Suprapubic skin (tissue), 3 donors: ENCODE measurements around the gene TNFRSF14.

Experiments used
- POLR2A ChIP-seq, 2 donors: fragments of 450-650 bp; IDR thresholded peaks; one replicate each; pipeline ENCODE4 v1.6.1; 2017; ENCODE audit warnings: antibody characterized with exemption in 2 of 2, mild to moderate bottlenecking in 2 of 2, moderate library complexity in 2 of 2
- TF ChIP-seq, protein P1 (sequence below), 2 donors: fragments of 200-600 bp in 1 of 2; fragments of 450-650 bp in 1 of 2; sonication (generic) in 1 of 2; IDR thresholded peaks; one replicate each; pipeline ENCODE4 v1.5.1; 2016 to 2019; ENCODE audit warnings: antibody characterized with exemption in 2 of 2, mild to moderate bottlenecking in 1 of 2, moderate library complexity in 1 of 2

DNA sequence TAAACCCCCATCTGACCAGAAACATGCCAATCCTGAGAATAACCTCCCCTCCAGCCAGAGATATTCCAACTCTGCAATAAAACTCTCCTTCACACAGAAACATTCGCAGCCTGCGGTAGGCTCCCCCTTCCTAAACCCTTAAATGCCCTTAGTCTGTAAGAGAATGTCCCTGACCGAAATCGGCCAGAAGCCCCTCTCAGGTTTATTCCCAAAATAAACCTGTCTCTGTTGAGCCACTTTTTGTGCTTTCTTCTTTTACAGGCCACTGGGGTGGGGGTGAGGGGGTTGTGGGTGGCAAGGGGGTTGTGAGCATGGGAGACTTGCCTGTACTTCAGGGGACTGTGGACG lies 35.0 kb downstream of the TNFRSF14 start:
- no peak for TF ChIP-seq POLR2A (IDR thresholded peaks at IDR 0.05)
- TF ChIP-seq, protein P1, sequence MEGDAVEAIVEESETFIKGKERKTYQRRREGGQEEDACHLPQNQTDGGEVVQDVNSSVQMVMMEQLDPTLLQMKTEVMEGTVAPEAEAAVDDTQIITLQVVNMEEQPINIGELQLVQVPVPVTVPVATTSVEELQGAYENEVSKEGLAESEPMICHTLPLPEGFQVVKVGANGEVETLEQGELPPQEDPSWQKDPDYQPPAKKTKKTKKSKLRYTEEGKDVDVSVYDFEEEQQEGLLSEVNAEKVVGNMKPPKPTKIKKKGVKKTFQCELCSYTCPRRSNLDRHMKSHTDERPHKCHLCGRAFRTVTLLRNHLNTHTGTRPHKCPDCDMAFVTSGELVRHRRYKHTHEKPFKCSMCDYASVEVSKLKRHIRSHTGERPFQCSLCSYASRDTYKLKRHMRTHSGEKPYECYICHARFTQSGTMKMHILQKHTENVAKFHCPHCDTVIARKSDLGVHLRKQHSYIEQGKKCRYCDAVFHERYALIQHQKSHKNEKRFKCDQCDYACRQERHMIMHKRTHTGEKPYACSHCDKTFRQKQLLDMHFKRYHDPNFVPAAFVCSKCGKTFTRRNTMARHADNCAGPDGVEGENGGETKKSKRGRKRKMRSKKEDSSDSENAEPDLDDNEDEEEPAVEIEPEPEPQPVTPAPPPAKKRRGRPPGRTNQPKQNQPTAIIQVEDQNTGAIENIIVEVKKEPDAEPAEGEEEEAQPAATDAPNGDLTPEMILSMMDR (IDR thresholded peaks at IDR 0.05) = no peak
